Superior temporal gyrus (tissue), 1 donor: Measurements from ENCODE around the gene SERINC5.
"Not testable (repeated sequence)": the region's sequence is repeated elsewhere in the genome, so short reads cannot be mapped to it uniquely, and the experiment has no call there.

ENCODE experiments used
- DNase-seq: peaks from one replicate; pipeline ENCODE4 v3.0.0-alpha.2; 2016; ENCODE audit errors: extremely low spot score

SERINC5 gene

DNA sequence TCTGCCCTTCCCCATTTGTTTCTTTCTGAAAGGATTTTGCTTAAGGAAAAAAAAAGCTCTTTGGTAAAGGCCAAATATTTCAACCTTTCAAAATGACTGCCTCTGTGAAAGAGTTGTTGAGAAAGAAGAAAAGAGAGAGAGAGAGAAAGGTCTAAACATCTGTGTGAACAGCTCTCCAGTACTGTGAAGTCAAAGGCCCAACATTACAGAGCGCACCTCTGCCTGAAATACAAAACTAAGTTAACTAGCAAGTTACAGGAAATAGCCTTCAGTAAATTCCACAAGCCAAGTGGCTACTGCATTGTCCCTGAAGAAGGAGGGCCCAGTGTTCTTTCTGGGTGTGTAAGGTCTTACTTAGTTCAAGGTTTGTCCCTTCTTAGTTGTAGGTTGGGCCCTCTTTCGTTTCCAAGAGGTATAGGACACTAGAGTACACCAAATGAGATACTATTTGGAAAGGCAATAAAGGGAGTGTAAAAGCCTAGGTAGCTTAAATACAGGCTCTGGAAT, 116.3 kb downstream of the SERINC5 start:
- DNase-seq = no peak

DNA sequence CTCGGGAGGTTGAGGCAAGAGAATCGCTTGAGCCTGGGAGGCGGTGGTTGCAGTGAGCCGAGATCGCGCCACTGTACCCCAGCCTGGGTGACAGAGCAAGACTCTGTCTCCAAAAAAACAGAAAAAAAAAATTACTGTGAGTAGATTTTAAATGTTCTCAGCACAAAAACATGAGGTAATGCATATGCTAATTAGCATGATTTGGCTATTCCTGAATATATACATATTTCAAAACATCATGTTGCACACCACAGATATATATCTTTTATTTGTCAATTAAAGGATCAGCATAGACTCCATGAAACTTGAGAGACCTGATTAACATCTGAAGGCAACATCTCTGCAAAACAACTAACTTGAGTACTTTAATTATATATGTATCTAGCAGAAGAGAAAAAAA, 117.4 kb downstream of the SERINC5 start:
- no peak for DNase-seq

DNA sequence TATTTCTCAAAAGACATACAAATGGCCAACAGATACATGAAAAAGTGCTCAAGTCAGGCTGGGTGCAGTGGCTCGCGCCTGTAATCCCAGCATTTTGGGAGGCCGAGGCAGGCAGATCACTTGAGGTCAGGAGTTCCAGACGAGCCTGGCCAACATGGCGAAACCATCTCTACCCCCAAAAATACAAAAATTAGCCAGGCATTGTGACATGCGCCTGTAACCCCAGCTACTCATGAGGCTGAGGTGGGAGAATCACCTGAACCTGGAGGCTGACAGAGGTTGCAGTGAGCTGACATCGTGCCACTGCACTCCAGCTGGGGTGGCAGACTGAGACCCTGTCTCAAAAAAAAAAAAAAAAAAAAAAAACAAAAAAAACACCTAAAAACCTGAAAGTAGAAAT, 119.0 kb downstream of the SERINC5 start:
- DNase-seq = not testable (repeated sequence)

DNA sequence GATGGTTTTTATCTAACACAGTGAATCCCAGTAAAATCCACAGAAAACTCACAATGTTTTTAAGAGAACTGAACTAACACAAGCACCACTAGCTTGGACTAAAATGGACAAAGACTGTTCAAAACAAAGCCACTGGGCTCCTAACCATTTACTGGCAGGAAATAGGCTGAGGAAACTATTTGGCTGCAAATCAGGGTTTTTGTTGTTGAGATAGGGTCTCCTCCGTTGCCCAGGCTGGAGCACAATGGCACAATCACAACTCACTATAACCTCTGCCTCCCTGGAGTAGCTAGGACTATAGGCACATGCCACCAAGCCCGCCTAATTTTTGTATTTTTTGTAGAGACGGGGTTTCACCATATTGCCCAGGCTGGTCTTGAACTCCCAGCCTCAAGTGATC, 121.0 kb downstream of the SERINC5 start:
- no peak for DNase-seq

DNA sequence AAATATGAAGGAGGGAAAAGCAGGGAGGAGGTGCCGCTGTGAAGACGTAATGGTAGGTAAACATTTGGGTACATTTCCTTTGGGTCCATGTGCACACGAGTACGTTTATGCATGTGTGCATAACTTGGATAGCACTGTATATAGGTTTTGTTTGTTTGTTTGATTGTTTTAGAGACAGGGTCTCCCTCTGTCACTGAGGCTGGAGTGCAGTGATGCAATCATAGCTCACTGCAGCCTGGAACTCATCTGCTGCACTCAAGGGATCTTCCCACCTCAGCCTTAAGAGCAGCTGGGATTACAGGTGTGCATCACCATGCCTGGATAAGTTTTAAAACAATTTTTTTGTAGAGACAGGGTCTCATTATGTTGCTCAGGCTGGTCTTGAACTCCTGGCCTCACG, 126.7 kb downstream of the SERINC5 start:
- no peak for DNase-seq

DNA sequence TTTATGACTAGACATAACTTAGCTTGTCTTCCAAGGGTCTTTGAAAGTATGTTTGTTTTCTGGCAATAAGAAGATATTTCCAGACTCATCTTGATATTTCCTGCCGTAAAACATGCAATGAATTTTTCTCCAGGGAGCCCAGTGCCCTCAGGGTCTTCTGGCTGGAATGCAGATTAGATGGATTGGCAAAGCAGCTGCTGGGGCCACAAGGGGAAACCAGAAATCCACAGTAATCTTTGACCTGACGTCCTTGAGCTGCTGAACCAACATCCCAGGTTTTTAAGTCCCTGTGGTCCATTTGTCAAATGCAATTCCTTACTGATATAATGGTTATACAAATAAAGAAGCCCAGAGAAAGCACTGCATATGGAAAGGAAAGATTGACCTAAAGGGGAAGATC, 127.7 kb downstream of the SERINC5 start:
- DNase-seq = no peak

DNA sequence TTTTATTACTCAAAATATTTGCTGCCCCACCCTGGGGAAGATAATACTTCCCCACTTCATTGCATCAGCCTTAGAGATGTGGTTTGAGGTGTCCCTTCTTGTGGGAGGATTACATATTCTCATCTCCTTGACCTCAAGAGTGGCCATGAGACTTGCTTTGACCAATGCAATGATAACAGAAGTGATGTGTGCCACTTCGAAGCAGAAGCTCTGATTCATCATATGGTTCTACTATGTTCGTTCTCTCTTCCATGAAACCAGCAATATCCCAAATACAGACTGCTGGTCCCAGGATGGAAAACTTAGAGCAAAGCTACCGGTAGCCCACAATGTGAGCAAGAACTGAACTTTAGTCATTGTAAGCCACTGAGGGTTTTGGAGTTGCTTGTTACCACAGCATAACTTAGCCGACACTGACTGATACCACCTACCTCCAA, 128.7 kb downstream of the SERINC5 start:
- no peak for DNase-seq

DNA sequence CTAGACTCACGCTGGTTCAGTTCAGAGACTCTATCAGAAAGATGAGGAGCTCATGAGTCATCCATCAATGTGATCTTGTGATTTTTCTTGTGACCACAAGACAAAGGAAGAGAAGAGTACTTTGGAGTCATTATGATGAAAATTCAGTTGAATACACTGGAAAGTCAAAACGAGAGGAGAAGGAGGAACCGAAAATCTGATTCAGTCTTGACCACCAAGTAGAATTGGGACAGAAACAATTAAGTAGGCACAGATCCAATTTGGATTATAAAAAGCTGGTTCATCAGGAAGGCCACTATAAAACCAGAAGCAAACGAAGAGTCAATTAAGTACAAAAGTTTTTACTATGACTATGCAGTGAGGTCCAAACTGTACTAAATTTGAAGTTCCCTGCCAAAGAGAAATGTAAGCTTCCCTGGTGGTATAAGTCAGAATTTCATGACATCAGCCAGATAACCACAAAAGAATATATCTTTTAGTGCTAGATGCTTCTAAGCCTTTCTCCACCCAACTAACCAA, 129.8 kb downstream of the SERINC5 start:
- DNase-seq = no peak

DNA sequence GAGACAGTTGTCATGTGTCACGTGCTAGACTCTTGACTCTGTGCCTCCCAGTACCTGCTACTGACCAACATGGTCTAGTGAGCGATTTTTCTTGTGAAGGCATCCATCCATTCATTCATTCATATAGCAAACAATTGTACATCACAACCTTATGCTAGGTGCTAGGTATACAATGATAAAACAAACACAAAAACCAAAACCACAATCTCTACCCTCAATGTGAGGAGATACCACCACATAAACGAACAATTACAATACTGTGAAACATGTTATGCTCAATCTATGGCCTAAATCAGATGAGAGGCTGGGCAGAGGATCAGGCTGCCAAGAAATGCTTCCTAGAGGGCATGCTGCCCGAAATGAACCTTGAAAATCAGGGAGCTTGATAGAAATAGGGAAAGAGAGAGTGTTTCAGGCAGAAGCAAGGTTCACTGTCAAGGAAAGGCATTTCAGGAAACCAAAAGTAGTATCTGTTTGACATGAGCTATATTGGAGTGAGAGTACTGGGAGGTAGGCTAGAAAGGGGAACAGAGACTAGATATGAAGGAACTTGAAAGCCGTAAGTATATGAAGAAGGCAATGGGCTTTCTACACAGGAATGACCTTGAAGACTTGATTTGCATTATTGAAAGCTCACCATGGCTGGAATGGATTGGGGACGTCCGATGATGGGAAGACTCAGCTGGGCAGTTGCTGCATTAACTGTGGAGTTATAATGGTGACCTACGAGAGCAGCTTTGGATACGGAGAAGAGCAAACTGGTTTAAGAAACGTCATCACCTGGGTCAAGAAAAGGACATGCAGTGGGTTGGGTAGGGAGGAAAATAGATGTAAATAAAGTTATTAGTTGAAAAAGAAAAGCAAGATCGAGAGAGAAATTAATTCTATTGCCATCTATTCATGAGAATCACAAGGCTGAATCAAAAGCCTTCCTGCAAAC, 130.6 kb downstream of the SERINC5 start:
- no peak for DNase-seq

DNA sequence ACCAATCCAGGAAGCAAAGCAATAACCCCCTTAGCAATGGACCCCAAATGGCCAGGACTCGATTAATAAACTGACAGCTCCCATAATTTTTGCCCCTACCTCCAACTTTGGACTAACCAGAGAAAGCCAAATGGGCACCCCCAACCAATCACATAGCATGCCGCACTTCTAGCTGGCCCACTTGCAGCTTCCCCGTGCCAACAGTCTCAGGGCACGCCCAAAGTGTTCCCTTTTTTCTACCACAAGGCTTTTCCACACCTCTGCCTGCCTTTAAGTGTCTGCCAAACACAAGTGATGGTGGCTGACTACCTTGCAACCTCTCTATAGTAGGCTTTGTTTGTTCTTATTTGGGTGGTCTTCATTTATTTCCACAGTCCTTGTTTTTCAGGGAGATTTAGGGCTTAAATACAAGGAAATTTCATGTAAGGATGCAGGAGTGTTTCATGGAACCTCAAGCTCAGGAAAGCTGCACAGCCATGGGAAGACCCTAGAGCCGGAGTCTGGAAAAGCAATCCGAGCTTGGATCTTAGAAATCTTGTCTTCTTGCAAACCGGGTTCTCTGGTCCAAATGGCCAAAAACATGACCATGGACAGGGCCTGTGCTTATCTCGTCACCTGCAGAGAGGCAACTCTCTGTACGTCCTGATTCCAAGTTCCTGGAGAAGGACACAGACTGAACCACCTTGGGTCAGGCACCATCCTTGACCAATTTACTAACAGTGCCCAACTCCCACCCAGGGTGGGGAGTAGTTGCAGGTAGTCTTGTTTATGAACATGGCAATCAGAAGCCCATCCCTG, 131.5 kb downstream of the SERINC5 start:
- no peak for DNase-seq

DNA sequence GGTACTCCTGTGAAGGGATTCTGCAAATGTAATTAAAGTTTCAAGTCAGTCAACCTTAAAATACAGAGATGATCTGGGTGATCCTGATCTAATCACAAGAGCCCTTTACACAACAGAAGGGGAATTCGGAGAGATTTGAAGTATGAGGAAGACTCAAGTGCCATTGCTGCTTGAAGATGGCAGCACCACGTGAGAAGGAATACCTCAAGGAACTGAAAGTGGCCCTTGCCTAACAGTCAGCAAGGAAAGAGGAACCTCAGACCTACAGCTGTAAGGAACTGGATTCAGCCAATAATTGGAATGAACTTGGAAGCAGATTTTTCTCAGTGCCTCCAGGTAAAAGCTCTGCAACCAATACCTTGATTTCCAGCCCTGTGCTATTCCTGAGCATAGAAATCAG, 133.3 kb downstream of the SERINC5 start:
- DNase-seq = no peak

DNA sequence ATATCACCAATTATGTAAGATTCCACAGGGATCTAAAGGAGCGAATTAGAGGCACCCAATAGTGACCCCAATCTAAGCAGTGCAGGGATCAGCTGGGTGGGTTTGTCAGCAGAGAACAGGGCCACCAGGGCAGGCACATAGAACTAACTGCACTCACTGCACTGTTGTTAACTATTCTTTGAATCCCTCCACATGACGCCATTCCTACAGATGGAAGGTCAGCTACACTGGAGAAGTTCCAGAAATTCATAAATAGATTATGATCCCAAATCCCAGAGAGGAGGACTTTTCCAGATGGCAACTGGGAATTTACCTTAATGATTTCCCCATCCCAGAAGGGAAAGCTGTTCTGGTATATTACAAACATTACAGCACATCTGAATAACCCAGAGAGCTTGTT, 136.5 kb downstream of the SERINC5 start:
- no peak for DNase-seq

DNA sequence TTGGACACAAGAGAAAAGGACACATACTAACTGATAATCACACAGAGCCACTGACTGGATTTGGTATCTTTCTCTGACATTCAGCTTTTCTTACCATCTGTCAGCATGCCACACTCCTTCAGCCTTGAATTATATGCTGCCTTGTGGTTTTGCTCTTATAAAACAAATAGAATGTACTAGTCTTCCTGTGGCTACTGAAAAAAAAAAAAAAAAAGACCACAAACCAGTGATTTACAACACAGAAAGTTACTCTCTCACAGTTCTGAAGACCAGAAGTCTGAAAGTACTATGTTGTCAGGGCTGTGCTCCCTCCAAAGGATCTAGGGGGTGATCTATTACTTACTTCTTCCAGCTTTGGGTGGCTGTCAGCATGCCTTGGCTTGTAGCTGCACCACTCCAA, 138.4 kb downstream of the SERINC5 start:
- DNase-seq = no peak

DNA sequence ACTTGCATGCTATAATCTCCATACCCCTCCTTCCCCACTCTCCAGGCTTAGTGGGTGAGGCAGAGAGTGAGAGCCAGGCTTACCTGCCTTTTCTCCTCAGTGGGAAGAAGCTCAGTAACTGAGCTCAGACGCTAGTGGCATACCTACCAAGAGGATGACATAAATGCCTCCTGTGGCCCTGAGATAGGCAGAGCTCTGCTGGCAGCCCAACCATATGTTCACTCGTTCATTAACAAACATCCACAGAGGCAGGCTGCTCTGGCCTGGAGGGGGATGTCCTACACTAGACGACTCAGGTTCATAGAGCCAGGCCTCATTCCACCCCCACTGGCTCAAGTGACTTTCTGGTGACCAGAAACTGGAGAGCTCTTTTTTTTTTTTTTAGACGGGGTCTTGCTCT, 139.4 kb downstream of the SERINC5 start:
- no peak for DNase-seq

DNA sequence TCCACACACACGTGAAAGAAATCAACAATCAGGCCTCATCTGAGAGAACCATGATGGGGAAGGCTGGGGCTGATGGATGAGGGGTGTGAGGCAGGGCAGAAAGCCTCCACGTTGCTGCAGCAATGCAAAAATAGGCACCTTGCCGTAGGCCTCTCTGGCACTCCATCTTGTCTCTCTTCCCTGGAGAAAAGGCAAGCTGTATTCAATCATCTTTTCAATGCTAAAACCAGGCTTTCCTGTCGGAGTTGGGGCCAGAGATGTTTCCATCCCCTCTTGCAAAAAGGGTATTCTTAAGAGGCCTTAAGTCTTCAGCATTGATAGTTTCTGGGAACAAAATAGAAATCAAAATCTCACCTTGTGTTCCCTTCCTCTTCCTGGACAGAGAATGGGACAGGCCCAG, 139.8 kb downstream of the SERINC5 start:
- no peak for DNase-seq

DNA sequence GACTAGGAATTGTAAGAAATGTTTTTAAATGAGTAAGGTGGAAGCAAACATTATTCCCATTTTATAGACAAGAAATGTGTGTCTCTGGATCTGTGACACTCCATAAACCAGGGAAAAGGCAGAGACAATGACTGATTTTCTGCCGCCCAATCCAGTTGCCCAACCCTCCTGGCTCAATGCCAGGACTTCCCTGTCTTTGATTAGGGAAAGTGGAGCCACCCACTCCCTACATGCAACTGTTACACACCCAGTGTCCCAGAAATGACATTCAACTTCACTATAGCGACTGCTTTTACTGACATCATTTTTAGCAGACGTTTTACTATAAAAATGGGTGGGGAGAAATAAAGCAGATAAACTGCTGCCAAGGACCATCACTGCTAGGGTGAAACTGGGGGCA, 141.0 kb downstream of the SERINC5 start:
- DNase-seq = no peak

DNA sequence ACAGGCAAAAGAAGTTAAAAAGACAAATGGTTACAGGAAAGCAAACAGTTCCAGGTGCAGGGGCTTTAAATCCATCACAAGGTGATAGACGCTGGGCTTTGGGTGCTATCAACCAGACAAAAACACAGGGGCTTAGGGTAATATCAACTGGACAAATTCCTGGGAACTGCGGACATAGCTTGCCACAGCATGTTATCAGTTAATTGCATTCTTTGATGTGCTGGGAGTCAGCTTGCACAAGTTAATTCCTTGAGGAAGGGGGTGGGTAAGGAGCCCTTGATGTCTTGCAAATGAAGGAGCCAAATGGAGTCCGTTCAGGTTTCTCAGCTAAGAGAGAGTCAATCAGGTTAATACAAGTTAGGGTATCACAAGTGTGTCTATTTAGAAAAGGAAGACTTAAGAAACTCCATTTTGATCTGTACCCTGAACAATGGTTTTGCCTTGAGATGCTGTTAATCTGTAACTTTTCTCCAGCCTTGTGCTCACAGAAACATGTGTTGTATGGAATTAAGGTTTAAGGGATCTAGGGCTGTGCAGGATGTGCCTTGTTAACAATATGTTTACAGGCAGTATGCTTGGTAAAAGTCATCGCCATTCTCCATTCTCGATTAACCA, 144.4 kb downstream of the SERINC5 start:
- not testable (repeated sequence) for DNase-seq

DNA sequence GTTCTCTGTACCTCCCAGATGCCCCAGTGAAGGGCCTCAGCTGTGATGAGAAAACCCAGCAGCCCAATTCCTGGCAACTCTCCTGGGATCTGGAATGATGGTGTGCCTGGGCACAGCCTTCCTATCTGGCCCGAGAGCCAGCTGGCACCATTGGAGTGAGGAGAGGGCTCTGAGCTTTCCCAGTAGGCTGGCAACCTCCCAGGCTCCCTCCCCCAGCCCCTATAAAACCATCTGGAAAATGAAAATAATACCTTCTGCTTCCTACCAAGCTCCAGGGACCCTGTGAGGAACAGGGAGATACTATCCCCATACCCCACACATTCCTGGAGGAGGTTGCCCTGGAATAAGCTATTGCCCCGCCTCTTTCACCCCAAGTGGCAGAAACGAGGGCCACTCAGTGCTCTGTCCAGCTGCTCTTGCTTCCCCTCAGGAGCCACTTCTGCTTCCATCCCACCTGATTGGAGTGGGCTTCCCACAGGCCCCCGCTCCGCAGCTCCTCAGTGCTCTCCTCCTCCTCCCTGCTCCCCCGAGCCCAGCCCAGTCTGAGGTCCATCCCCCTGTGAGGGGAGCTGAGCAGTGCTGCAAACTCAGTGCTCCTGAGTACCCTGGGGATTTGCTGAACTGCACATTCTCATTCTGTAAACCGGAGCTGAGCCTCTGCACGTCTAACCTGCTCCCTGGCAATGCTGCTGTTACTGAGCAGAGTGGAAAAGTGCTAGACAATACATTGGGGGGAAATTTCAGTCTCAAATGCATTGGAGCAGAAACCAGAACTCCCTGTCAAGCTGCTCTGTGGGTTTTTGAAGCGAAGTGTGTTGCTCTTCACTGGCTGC, 146.0 kb downstream of the SERINC5 start:
- DNase-seq = no peak

DNA sequence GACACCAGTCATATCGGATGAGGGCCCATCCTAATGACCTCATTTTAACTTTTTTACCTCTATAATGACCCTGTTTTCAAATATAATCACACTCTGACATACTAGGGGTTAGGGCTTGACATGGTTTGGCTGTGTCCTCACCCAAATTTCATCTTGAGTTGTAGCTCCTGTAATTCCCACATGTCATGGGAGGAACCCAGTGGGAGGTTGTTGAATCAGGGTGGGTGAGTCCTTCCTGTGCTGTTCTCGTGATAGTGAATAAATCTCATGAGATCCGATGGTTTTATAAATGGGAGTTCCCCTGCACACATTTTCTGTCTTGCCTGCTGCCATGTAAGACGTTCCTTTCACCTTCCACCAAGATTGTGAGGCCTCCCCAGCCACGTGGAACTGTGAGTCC, 148.9 kb downstream of the SERINC5 start:
- DNase-seq = no peak

DNA sequence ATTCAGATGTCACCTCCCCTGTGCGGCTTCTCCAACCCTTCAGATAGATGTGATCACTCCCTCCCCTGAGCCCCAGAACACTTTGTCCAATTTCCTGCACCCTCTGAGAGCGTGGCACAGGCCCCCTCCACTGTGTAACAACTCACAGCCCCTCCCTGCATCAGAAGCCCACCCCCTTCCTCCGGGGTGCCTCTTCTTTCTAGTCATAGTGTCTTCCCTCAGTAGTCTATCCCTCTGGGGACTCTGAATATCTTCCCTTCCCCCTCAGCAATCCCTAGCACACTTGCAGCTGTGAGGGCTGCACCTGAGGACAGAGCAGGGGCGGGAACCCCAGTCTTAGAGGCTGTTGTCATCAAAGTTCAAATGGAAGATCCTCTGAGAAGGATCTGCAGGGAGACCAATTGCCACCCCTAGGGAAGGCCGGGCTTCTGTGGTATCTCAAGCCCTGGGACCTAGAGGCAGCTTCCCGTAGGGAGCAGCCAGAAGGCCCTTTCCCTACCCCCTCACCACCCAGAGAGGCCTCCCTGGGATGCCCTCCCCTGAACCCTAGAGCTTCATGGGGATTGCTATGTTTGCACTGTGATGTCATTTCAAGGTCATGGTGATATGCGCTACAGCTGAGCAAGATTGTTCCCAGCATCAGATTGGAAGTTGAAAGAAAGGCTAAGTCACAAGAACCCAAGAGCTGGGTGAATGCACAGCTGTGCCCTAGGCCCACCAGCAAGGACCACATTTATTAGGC, 150.0 kb downstream of the SERINC5 start:
- DNase-seq = no peak
